Suprapubic skin (tissue), 4 donors: ENCODE measurements around the gene PRTFDC1. TPM values are rescaled to one million over a fixed set of nuclear protein-coding genes. Genes with fewer than 3 reads are reported as not detected.

Experiments
- DNase-seq, 2 donors: peaks; one replicate each; pipeline ENCODE4 v3.0.0-alpha.2; 2019; ENCODE audit warnings: low spot score in 2 of 2
- H3K27ac ChIP-seq: fragments of 200-600 bp; sonication (generic); one replicate; pipeline ENCODE4 v1.5.1; 2019
- H3K27me3 ChIP-seq: fragments of 200-600 bp; sonication (generic); one replicate; pipeline ENCODE4 v1.5.1; 2019
- H3K36me3 ChIP-seq: fragments of 200-600 bp; sonication (generic); one replicate; pipeline ENCODE4 v1.5.1; 2019
- H3K4me1 ChIP-seq: fragments of 200-600 bp; sonication (generic); one replicate; pipeline ENCODE4 v1.5.1; 2019
- H3K4me3 ChIP-seq: fragments of 200-600 bp; sonication (generic); one replicate; pipeline ENCODE4 v1.5.1; 2019; ENCODE audit warnings: mild to moderate bottlenecking
- H3K9me3 ChIP-seq: fragments of 200-600 bp; sonication (generic); one replicate; pipeline ENCODE4 v1.5.1; 2019
- EP300 ChIP-seq: sonication (generic); formaldehyde crosslinking; IDR thresholded peaks from one replicate; pipeline ENCODE4 v1.6.1; 2017; ENCODE audit warnings: antibody characterized with exemption
- POLR2A ChIP-seq, 2 donors: fragments of 450-650 bp; IDR thresholded peaks; one replicate each; pipeline ENCODE4 v1.6.1; 2017; ENCODE audit warnings: antibody characterized with exemption in 2 of 2, mild to moderate bottlenecking in 2 of 2, moderate library complexity in 2 of 2
- POLR2AphosphoS5 ChIP-seq, 3 donors: sonication (generic); formaldehyde crosslinking; IDR thresholded peaks; one replicate each; pipeline ENCODE4 v1.6.1; 2017; ENCODE audit warnings: antibody characterized with exemption in 3 of 3
- WGBS: methylation state at CpG from one replicate; pipeline ENCODE4 v1.1.5; 2018; 5-methylcytosine and 5-hydroxymethylcytosine counted together
- total RNA-seq, 4 donors: library from RNA; depleted of rRNA; stranded (reverse); fragments of >200 nt; gene quantifications; one replicate each; pipeline ENCODE4 v1.1.0, GENCODE V29; 2016
- TF ChIP-seq, protein P1 (sequence below), 2 donors: fragments of 200-600 bp in 1 of 2; fragments of 450-650 bp in 1 of 2; sonication (generic) in 1 of 2; IDR thresholded peaks; one replicate each; pipeline ENCODE4 v1.5.1; 2016 to 2019; ENCODE audit warnings: antibody characterized with exemption in 2 of 2, mild to moderate bottlenecking in 1 of 2, moderate library complexity in 1 of 2

The PRTFDC1 gene
- total RNA-seq, 4 donors from 2014 or later, result 0.40 to 0.76 (median 0.69) TPM

DNA sequence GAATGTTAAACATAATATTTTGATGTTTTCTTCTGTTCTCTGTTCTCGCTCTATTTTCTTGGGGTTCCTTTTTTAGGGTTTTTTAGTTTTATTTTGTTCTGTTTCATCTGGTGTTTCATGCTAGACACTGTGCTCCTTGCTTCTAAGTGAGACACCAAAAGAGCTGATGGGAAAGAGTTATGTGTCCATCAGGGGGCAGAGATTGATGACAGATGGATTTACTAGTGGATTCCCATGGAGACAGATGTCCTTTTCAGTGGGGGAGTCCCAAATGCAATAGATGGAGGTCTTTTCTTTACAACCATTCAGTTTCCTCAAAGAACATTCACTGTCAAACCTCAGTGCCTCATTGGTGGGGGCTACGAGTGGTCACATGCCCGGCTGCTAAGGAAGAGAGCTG is 34.9 kb downstream of the PRTFDC1 start:
- no peak overlapping the region for H3K4me3 ChIP-seq
- no peaks in the 10 kb centered on the region for H3K27me3 ChIP-seq
- 100% methylated on average over 3 of the region's 3 CpGs for WGBS
- no peaks in the 10 kb centered on the region for H3K36me3 ChIP-seq
- TF ChIP-seq POLR2A (IDR thresholded peaks at IDR 0.05) (no peak), EP300 (no peak), POLR2AphosphoS5 (IDR thresholded peaks at IDR 0.05) (no peak)
- TF ChIP-seq, protein P1, sequence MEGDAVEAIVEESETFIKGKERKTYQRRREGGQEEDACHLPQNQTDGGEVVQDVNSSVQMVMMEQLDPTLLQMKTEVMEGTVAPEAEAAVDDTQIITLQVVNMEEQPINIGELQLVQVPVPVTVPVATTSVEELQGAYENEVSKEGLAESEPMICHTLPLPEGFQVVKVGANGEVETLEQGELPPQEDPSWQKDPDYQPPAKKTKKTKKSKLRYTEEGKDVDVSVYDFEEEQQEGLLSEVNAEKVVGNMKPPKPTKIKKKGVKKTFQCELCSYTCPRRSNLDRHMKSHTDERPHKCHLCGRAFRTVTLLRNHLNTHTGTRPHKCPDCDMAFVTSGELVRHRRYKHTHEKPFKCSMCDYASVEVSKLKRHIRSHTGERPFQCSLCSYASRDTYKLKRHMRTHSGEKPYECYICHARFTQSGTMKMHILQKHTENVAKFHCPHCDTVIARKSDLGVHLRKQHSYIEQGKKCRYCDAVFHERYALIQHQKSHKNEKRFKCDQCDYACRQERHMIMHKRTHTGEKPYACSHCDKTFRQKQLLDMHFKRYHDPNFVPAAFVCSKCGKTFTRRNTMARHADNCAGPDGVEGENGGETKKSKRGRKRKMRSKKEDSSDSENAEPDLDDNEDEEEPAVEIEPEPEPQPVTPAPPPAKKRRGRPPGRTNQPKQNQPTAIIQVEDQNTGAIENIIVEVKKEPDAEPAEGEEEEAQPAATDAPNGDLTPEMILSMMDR (IDR thresholded peaks at IDR 0.05), result no peak
- no peaks in the 10 kb centered on the region for H3K9me3 ChIP-seq
- H3K27ac ChIP-seq, result no peak overlapping the region
- peaks cover 5% of the 10 kb centered on the region for H3K4me1 ChIP-seq
- no peak for DNase-seq

DNA sequence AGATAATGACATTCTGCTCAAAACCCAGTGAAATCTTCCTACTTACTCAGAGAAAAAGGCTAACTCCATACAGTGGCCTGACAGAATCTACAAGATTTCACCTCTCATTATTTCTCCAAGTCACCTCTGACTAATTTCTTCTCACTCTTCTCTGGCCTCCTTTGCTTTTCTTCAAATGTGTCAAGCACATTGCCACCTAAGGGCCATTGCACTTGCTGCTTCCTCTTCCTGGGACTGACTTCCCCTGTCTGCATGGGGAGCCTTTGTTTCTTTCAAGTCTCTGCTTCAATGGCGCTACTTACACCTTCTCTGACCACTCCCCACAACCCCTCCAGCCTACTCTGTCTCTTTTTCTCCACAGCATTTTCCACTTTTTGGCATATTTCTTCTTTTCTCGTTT is 36.0 kb downstream of the PRTFDC1 start:
- no peaks in the 10 kb centered on the region for H3K9me3 ChIP-seq
- H3K36me3 ChIP-seq, result no peaks in the 10 kb centered on the region
- no peak overlapping the region for H3K27ac ChIP-seq
- H3K4me3 ChIP-seq, result no peak overlapping the region
- TF ChIP-seq POLR2AphosphoS5 (IDR thresholded peaks at IDR 0.05), result no peak
- TF ChIP-seq EP300, result no peak
- TF ChIP-seq, protein P1 (IDR thresholded peaks at IDR 0.05), result no peak
- TF ChIP-seq POLR2A (IDR thresholded peaks at IDR 0.05), result no peak
- WGBS, result 94% methylated on average over 2 of the region's 2 CpGs
- H3K27me3 ChIP-seq, result no peaks in the 10 kb centered on the region
- no peak for DNase-seq
- peaks cover 5% of the 10 kb centered on the region for H3K4me1 ChIP-seq

DNA sequence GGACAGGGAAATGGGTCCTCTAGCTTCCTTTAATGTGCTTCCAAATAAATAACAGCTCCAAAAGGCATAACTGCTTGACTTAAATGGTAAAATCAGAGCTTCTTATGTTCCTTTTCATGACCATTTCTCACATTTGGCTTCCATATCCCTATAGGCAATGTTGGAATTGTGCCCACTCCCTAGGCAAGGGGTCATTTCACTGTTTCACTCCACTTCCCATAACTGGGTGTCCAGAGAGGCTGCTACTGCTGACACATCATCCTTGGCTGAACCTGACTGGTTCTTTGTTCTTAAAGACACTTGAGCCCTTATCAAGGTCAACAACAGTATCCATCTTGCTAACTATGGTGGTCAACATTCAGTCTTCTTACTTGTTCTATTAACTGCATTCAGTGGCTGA is 37.1 kb downstream of the PRTFDC1 start:
- H3K4me3 ChIP-seq, result no peak overlapping the region
- H3K9me3 ChIP-seq, result no peaks in the 10 kb centered on the region
- H3K4me1 ChIP-seq, result no peaks in the 10 kb centered on the region
- DNase-seq, result no peak
- H3K36me3 ChIP-seq, result no peaks in the 10 kb centered on the region
- TF ChIP-seq, protein P1 (IDR thresholded peaks at IDR 0.05), result no peak
- H3K27me3 ChIP-seq, result no peaks in the 10 kb centered on the region
- H3K27ac ChIP-seq, result no peak overlapping the region

DNA sequence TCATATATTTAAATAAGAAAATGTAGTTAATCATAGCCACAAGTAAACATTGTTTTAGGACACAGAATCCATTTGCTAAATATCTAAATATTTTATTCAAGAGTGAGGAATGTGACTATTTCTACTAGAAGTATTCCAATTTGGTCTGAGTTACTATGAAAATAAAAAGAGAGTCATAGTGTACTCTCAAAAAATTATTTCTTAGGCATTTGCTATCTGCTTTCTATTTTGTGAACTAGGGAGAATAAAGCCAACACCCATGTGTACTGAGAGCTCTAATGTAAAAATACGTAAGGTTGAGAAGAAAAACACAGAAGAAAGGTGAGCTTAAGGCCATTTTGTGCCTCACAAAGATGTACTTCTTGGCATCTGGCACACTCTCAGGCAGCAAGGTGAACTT is 38.3 kb downstream of the PRTFDC1 start:
- TF ChIP-seq POLR2A (IDR thresholded peaks at IDR 0.05), result no peak
- no peak for TF ChIP-seq EP300
- TF ChIP-seq, protein P1 (IDR thresholded peaks at IDR 0.05), result no peak
- no peak for TF ChIP-seq POLR2AphosphoS5 (IDR thresholded peaks at IDR 0.05)
- H3K27me3 ChIP-seq, result no peaks in the 10 kb centered on the region
- DNase-seq, result no peak
- no peak overlapping the region for H3K4me3 ChIP-seq
- WGBS, result 76% methylated on average over 1 of the region's 1 CpG
- H3K27ac ChIP-seq, result no peak overlapping the region
- H3K9me3 ChIP-seq, result no peaks in the 10 kb centered on the region
- no peaks in the 10 kb centered on the region for H3K36me3 ChIP-seq
- H3K4me1 ChIP-seq, result no peaks in the 10 kb centered on the region

DNA sequence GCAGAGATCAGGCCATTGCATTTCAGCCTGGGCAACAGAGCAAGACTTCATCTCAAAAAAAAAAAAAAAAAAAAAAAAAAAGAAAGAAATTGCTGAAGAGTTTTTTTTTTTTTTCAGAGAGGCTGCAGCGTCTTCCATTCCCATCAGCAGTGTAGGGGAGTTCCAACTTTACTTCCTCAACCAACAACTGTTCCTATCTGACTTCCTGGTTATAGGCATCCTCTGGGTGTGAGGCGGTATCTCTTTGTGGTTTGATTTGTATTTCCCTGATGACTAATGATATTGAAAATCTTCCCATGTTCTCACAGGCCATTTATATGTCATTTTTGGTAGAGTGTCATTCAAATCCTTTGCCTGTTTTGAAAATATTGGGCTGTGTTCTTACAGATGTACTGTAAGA is 40.2 kb downstream of the PRTFDC1 start:
- H3K4me3 ChIP-seq, result no peak overlapping the region
- H3K36me3 ChIP-seq, result no peaks in the 10 kb centered on the region
- no peaks in the 10 kb centered on the region for H3K4me1 ChIP-seq
- H3K9me3 ChIP-seq, result no peaks in the 10 kb centered on the region
- H3K27ac ChIP-seq, result no peak overlapping the region
- 23% methylated on average over 2 of the region's 2 CpGs for WGBS
- no peaks in the 10 kb centered on the region for H3K27me3 ChIP-seq
- DNase-seq, result no peak
- TF ChIP-seq EP300, result no peak
- TF ChIP-seq, protein P1 (IDR thresholded peaks at IDR 0.05), result no peak
- TF ChIP-seq POLR2AphosphoS5 (IDR thresholded peaks at IDR 0.05), result no peak
- no peak for TF ChIP-seq POLR2A (IDR thresholded peaks at IDR 0.05)
